Measurements from ENCODE around the gene RPGRIP1L.

Gene RPGRIP1L

GRCh38 chr16:53703590-53704444, at the start of gene RPGRIP1L, which contains the start of gene FTO:
Gene RPGRIP1L (minus strand): TSS chr16:53703859. CDS start chr16:53700723, 3,136 bp downstream.
Gene FTO (plus strand): TSS chr16:53704156.
- DNase-seq, result no peak

GRCh38 chr16:53753431-53753830, 49.8 kb upstream of the RPGRIP1L start:
- no peak for DNase-seq

GRCh38 chr16:53752560-53752959, 48.9 kb upstream of the RPGRIP1L start:
- DNase-seq, result no peak

- DNase-seq, result no peak
Measured at GRCh38 chr16:53745753-53746266, 42.2 kb upstream of the RPGRIP1L start.

- DNase-seq, result no peak
Measured at GRCh38 chr16:53745086-53745485, 41.4 kb upstream of the RPGRIP1L start.

GRCh38 chr16:53744449-53744848, 40.8 kb upstream of the RPGRIP1L start:
- DNase-seq, result no peak

GRCh38 chr16:53743149-53743566, 39.5 kb upstream of the RPGRIP1L start:
- no peak for DNase-seq

GRCh38 chr16:53741546-53741945, 37.9 kb upstream of the RPGRIP1L start:
- DNase-seq, result no peak

- no peak for DNase-seq
Measured at GRCh38 chr16:53740933-53741531, 37.4 kb upstream of the RPGRIP1L start.

- no peak for DNase-seq
Measured at GRCh38 chr16:53740476-53740875, 36.8 kb upstream of the RPGRIP1L start.

GRCh38 chr16:53737552-53737951, 33.9 kb upstream of the RPGRIP1L start:
- no peak for DNase-seq

GRCh38 chr16:53736297-53736696, 32.6 kb upstream of the RPGRIP1L start:
- no peak for DNase-seq

GRCh38 chr16:53734908-53735307, 31.2 kb upstream of the RPGRIP1L start:
- DNase-seq, result no peak

GRCh38 chr16:53732296-53732929, 28.8 kb upstream of the RPGRIP1L start:
- no peak for DNase-seq

GRCh38 chr16:53730693-53731092, 27.0 kb upstream of the RPGRIP1L start:
- no peak for DNase-seq

GRCh38 chr16:53726625-53727024, 23.0 kb upstream of the RPGRIP1L start:
- no peak for DNase-seq

GRCh38 chr16:53721017-53721416, 17.4 kb upstream of the RPGRIP1L start:
- no peak for DNase-seq

GRCh38 chr16:53717577-53717976, 13.9 kb upstream of the RPGRIP1L start:
- no peak for DNase-seq

- DNase-seq, result no peak
Measured at GRCh38 chr16:53715023-53715384, 11.3 kb upstream of the RPGRIP1L start.

GRCh38 chr16:53714205-53715022, 10.8 kb upstream of the RPGRIP1L start:
- no peak for DNase-seq

GRCh38 chr16:53713403-53714204, 9.9 kb upstream of the RPGRIP1L start:
- DNase-seq, result no peak

- no peak for DNase-seq
Measured at GRCh38 chr16:53712065-53712464, 8.4 kb upstream of the RPGRIP1L start.

Measured in cortex of kidney (tissue), 1 donor.